H1 (cell line): ENCODE data around the gene SLC38A7. TPM values are rescaled to one million over a fixed set of nuclear protein-coding genes. Genes with fewer than 3 reads are reported as not detected.

Source experiments
- BCL11A ChIP-seq, 2 experiments: IDR thresholded peaks; one replicate each; pipeline ENCODE4 v1.6.1; 2011; ENCODE audit warnings: low read depth in 2 of 2, low read length in 2 of 2, mild to moderate bottlenecking in 2 of 2
- CEBPB ChIP-seq: IDR thresholded peaks from 2 replicates; pipeline ENCODE4 v1.6.1; 2012; ENCODE audit warnings: low read depth, low read length
- HDAC2 ChIP-seq, 2 experiments: fragments of 300-600 bp in 1 of 2; sonication (generic) in 1 of 2; IDR thresholded peaks; 2 replicates each; pipeline ENCODE4 v1.6.1; 2011 to 2012; ENCODE audit warnings: low read depth in 2 of 2, low read length in 2 of 2, mild to moderate bottlenecking in 2 of 2, moderate library complexity in 2 of 2, borderline replicate concordance in 1 of 2, inconsistent platforms in 1 of 2
- polyA plus RNA-seq, 7 experiments: library from polyadenylated mRNA; depleted of rRNA in 3 of 7; stranded (reverse) in 5 of 7; unstranded in 2 of 7; fragments of >200 nt in 5 of 7; fragments of 200-250 nt in 2 of 7; gene quantifications; 1 replicate in 5 of 7; 2 replicates in 1 of 7; 4 replicates in 1 of 7; pipeline versions ENCODE4 v1.2.1 to v1.2.3, GENCODE V29; 2011 to 2013; ENCODE audit warnings: missing spikeins in 2 of 7, mixed read lengths in 2 of 7
- total RNA-seq: library from RNA; stranded (reverse); fragmentation: NEBNext Ultra II Directional; extraction: Animal tissue kit (Norgen Biotek cat#: 25700); gene quantifications from 2 replicates; pipeline ENCODE4 v1.2.1, GENCODE V29; 2021
- TF ChIP-seq, protein P1 (sequence below): IDR thresholded peaks from 2 replicates; pipeline ENCODE4 v1.6.1; 2012; ENCODE audit warnings: low read length, inconsistent platforms

Gene SLC38A7
- total and polyA plus RNA-seq, 2 of the 8 experiments (the other 6 are each of a cell fraction or from before 2014, with no cell fraction given), result 26.7 to 28.0 TPM

DNA sequence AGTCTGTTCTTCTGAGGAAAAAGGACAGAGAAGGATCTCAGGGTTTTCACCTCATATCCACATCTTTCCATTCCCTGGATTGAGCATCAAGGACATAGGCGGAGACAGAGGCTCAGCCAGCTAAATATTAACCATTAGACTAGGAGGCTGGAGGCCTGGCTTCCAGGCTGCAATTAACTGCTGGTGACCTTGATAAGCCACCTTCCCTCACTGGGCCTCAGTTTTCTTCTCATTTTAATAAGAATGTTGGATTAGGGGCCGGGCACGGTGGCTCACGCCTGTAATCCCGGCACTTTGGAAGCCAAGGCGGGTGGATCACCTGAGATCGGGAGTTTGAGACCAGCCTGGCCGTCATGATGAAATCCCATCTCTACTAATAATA is 29.4 kb downstream of the SLC38A7 start (continued):
- TF ChIP-seq CEBPB (no peak), BCL11A (IDR thresholded peaks at IDR 0.05; ENCODE audit: low read depth in 2 of 2, low read length in 2 of 2) (no peak), HDAC2 (IDR thresholded peaks at IDR 0.05; ENCODE audit: borderline replicate concordance in 1 of 2, low read depth in 2 of 2, low read length in 2 of 2) (no peak)
- TF ChIP-seq, protein P1, sequence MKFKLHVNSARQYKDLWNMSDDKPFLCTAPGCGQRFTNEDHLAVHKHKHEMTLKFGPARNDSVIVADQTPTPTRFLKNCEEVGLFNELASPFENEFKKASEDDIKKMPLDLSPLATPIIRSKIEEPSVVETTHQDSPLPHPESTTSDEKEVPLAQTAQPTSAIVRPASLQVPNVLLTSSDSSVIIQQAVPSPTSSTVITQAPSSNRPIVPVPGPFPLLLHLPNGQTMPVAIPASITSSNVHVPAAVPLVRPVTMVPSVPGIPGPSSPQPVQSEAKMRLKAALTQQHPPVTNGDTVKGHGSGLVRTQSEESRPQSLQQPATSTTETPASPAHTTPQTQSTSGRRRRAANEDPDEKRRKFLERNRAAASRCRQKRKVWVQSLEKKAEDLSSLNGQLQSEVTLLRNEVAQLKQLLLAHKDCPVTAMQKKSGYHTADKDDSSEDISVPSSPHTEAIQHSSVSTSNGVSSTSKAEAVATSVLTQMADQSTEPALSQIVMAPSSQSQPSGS, result no peak
